Right lobe of liver (tissue), 6 donors: ENCODE measurements around the gene KCNN2. TPM values are rescaled to one million over a fixed set of nuclear protein-coding genes. Genes with fewer than 3 reads are reported as not detected.

Experiments used
- ATAC-seq, 4 donors: fragments of 200-7000 bp; cut with Tn5 transposase; one replicate each; pipeline ENCODE4 v1.9.1; 2020; ENCODE audit warnings: mild to moderate bottlenecking in 4 of 4, moderate library complexity in 4 of 4
- DNase-seq, 3 donors: peaks; one replicate each; pipeline ENCODE4 v3.0.0-alpha.2; 2020
- H3K27ac ChIP-seq, 3 donors: fragments of 200-600 bp; one replicate each; pipeline ENCODE4 v1.8.0; 2022
- H3K27me3 ChIP-seq, 2 donors: fragments of 200-600 bp; one replicate each; pipeline ENCODE4 v1.8.0; 2022
- H3K36me3 ChIP-seq, 4 donors: fragments of 200-600 bp; sonication (generic) in 1 of 4; one replicate each; pipeline versions ENCODE4 v1.5.1 to v1.8.0; 2017 to 2022; ENCODE audit warnings: control low read depth in 1 of 4
- H3K4me1 ChIP-seq, 4 donors: fragments of 200-600 bp; sonication (generic) in 1 of 4; one replicate each; pipeline versions ENCODE4 v1.5.1 to v1.8.0; 2017 to 2022; ENCODE audit warnings: control low read depth in 1 of 4
- H3K4me3 ChIP-seq, 3 donors: fragments of 200-600 bp; one replicate each; pipeline ENCODE4 v1.8.0; 2022
- H3K9me3 ChIP-seq, 4 donors: fragments of 200-600 bp; sonication (generic) in 1 of 4; one replicate each; pipeline versions ENCODE4 v1.5.1 to v1.8.0; 2017 to 2022; ENCODE audit warnings: control low read depth in 1 of 4
- CTCF ChIP-seq, 4 donors: fragments of 200-600 bp in 3 of 4; fragments of 450-650 bp in 1 of 4; IDR thresholded peaks; one replicate each; pipeline versions ENCODE4 v1.5.1 to v1.8.0; 2016 to 2022; ENCODE audit warnings: antibody characterized with exemption in 4 of 4, mild to moderate bottlenecking in 2 of 4
- POLR2A ChIP-seq: fragments of 450-650 bp; IDR thresholded peaks from one replicate; pipeline ENCODE4 v1.6.1; 2017; ENCODE audit warnings: antibody characterized with exemption, mild to moderate bottlenecking
- WGBS: methylation state at CpG from one replicate; pipeline ENCODE4 v1.1.6; 2018; ENCODE audit warnings: low coverage, low lambda C conversion rate; ENCODE audit not compliant: insufficient coverage; ENCODE audit errors: missing lambda C conversion rate; 5-methylcytosine and 5-hydroxymethylcytosine counted together
- intact Hi-C, 2 donors: fragments of 100-400 bp; cut with DNase I; formaldehyde crosslinking; loops; one replicate each; pipeline versions ENCODE4 v1.11.2 to v1.14.1; 2022
- total RNA-seq, 6 experiments: library from RNA; depleted of rRNA in 2 of 6; stranded (reverse); fragments of >200 nt in 2 of 6; fragmentation: NEBNext Ultra II Directional in 3 of 6; extraction: Animal tissue kit (Norgen Biotek cat#: 25700) in 3 of 6; gene quantifications; one replicate each; pipeline versions ENCODE4 v1.1.0 to v1.2.4, GENCODE V29; 2016 to 2023
- donor health status: DM: no; HTN: yes; CAD: no.
- donor health status: DM: no; HTN: no; CAD: no.
- donor health status: DM: no; HTN: no; CAD: no.
- donor health status: DM: no; HTN: yes; CAD: no.
- donor health status: DM: no; HTN: yes; CAD: no.

KCNN2 gene
- total RNA-seq, 6 experiments from 2014 or later, result 0.60 to 17.4 (median 6.5) TPM

GRCh38 chr5:114327474-114327873 lies 34.4 kb upstream of the KCNN2 start:
- no peak overlapping the region for H3K4me3 ChIP-seq
- no peaks in the 10 kb centered on the region for H3K36me3 ChIP-seq
- TF ChIP-seq CTCF (IDR thresholded peaks at IDR 0.05), result no peak
- no peak for TF ChIP-seq POLR2A
- ATAC-seq, result no peak
- no peaks in the 10 kb centered on the region for H3K9me3 ChIP-seq
- 55% methylated on average over 3 of the region's 3 CpGs for WGBS
- H3K27ac ChIP-seq, result no peak overlapping the region
- no peak for DNase-seq
- H3K4me1 ChIP-seq, result no peaks in the 10 kb centered on the region
- intact Hi-C loops, result no loop called here
- H3K27me3 ChIP-seq, result no peaks in the 10 kb centered on the region

GRCh38 chr5:114327987-114328386 lies 33.9 kb upstream of the KCNN2 start:
- ATAC-seq (no peak), DNase-seq (no peak)
- intact Hi-C loops, result no loop called here

GRCh38 chr5:114330916-114331531 lies 30.8 kb upstream of the KCNN2 start:
- no peaks in the 10 kb centered on the region for H3K36me3 ChIP-seq
- TF ChIP-seq CTCF (IDR thresholded peaks at IDR 0.05), result no peak
- no peak for TF ChIP-seq POLR2A
- WGBS, result 78% methylated on average over 7 of the region's 7 CpGs
- no peaks in the 10 kb centered on the region for H3K4me1 ChIP-seq
- intact Hi-C loops, result no loop called here
- DNase-seq (no peak), ATAC-seq (no peak)
- no peak overlapping the region for H3K4me3 ChIP-seq
- no peaks in the 10 kb centered on the region for H3K9me3 ChIP-seq
- no peak overlapping the region for H3K27ac ChIP-seq
- no peaks in the 10 kb centered on the region for H3K27me3 ChIP-seq

More at GRCh38 chr5:114327987-114328386, 33.9 kb upstream of the KCNN2 start:
- H3K27me3 ChIP-seq, result no peaks in the 10 kb centered on the region
- TF ChIP-seq CTCF (IDR thresholded peaks at IDR 0.05) (no peak), POLR2A (no peak)
- H3K27ac ChIP-seq, result no peak overlapping the region
- WGBS, result 33% methylated on average over 3 of the region's 3 CpGs
- no peaks in the 10 kb centered on the region for H3K9me3 ChIP-seq
- no peaks in the 10 kb centered on the region for H3K4me1 ChIP-seq
- no peak overlapping the region for H3K4me3 ChIP-seq
- no peaks in the 10 kb centered on the region for H3K36me3 ChIP-seq

GRCh38 chr5:114332493-114332892 lies 29.4 kb upstream of the KCNN2 start:
- Histone ChIP-seq H3K4me3 (no peak overlapping the region), H3K4me1 (no peaks in the 10 kb centered on the region), H3K36me3 (no peaks in the 10 kb centered on the region), H3K27me3 (no peaks in the 10 kb centered on the region), H3K27ac (no peak overlapping the region), H3K9me3 (no peaks in the 10 kb centered on the region)
- ATAC-seq (no peak), DNase-seq (no peak)
- intact Hi-C loops, result no loop called here
- no peak for TF ChIP-seq CTCF (IDR thresholded peaks at IDR 0.05)
- TF ChIP-seq POLR2A, result no peak

GRCh38 chr5:114332925-114333324 lies 28.9 kb upstream of the KCNN2 start:
- WGBS, result 68% methylated on average over 5 of the region's 5 CpGs
- ATAC-seq, result no peak
- no peak overlapping the region for H3K27ac ChIP-seq

More at GRCh38 chr5:114332925-114333324, 28.9 kb upstream of the KCNN2 start:
- intact Hi-C loops, result no loop called here
- H3K36me3 ChIP-seq, result no peaks in the 10 kb centered on the region
- no peaks in the 10 kb centered on the region for H3K27me3 ChIP-seq
- H3K4me3 ChIP-seq, result no peak overlapping the region
- H3K4me1 ChIP-seq, result no peaks in the 10 kb centered on the region
- TF ChIP-seq POLR2A (no peak), CTCF (IDR thresholded peaks at IDR 0.05) (no peak)
- DNase-seq, result no peak
- H3K9me3 ChIP-seq, result no peaks in the 10 kb centered on the region
